Small intestine (tissue), 7 donors: ENCODE results near the gene UBE2I. TPM values are rescaled to one million over a fixed set of nuclear protein-coding genes. Genes with fewer than 3 reads are reported as not detected.

Experiments used
- DNase-seq, 2 donors: peaks; one replicate each; pipeline versions ENCODE4 v3.0.0 to v3.0.0-alpha.2; 2013
- FAIRE-seq: peaks from 2 replicates; lab custom pipeline; 2012; peaks lifted over from hg19 to GRCh38; lab: Jason Lieb, UNC
- H3K27ac ChIP-seq, 3 donors: one replicate each; pipeline ENCODE4 v1.5.1; 2013; ENCODE audit warnings: low read length in 2 of 3, mild to moderate bottlenecking in 2 of 3, control low read depth in 1 of 3, inconsistent platforms in 1 of 3, low read depth in 1 of 3, moderate library complexity in 1 of 3
- H3K27me3 ChIP-seq, 3 donors: one replicate each; pipeline ENCODE4 v1.6.1; 2013; ENCODE audit warnings: low read length in 3 of 3, inconsistent platforms in 1 of 3; ENCODE audit not compliant: control insufficient read depth in 3 of 3, insufficient read depth in 3 of 3
- H3K36me3 ChIP-seq, 3 donors: one replicate each; pipeline ENCODE4 v1.6.1; 2013; ENCODE audit warnings: low read length in 3 of 3, inconsistent platforms in 1 of 3, low read depth in 1 of 3, mild to moderate bottlenecking in 1 of 3, moderate library complexity in 1 of 3; ENCODE audit not compliant: control insufficient read depth in 3 of 3, insufficient read depth in 2 of 3
- H3K4me1 ChIP-seq, 3 donors: one replicate each; pipeline ENCODE4 v1.6.1; 2013; ENCODE audit warnings: low read length in 2 of 3, inconsistent platforms in 1 of 3, low read depth in 1 of 3, mild to moderate bottlenecking in 1 of 3, moderate library complexity in 1 of 3; ENCODE audit not compliant: control insufficient read depth in 3 of 3, insufficient read depth in 2 of 3
- H3K4me3 ChIP-seq, 3 donors: one replicate each; pipeline ENCODE4 v1.5.1; 2013; ENCODE audit warnings: low read length in 3 of 3, control low read depth in 1 of 3, inconsistent platforms in 1 of 3, low read depth in 1 of 3, mild to moderate bottlenecking in 1 of 3, moderate library complexity in 1 of 3
- H3K9me3 ChIP-seq, 2 donors: one replicate each; pipeline ENCODE4 v1.6.1; 2013; ENCODE audit warnings: low read depth in 1 of 2, low read length in 1 of 2; ENCODE audit not compliant: control insufficient read depth in 2 of 2, insufficient read depth in 1 of 2
- WGBS, 3 donors: extraction: QIAGEN DNeasy Blood & Tissue Kit; methylation state at CpG; one replicate each; pipeline ENCODE4 v1.1.7; 2013; 5-methylcytosine and 5-hydroxymethylcytosine counted together
- polyA plus RNA-seq, 4 donors: library from polyadenylated mRNA; stranded (reverse) in 3 of 4; unstranded in 1 of 4; fragments of 200-250 nt in 3 of 4; fragments of 120-200 nt in 1 of 4; gene quantifications; one replicate each; pipeline versions ENCODE4 v1.2.1 to v1.2.3, GENCODE V29; 2013
- donor health status: healthy with polysubstance abuse.
- donor health status: control.
- donor health status: control.
- donor health status: Bipolar disorder and iron deficiency.
- donor health status: healthy.

UBE2I gene
- polyA plus RNA-seq, 4 donors: 38.7 to 123 (median 64.8) TPM

- no peaks in the 10 kb centered on the region for H3K27me3 ChIP-seq
- DNase-seq (no peak), FAIRE-seq (no peak)
- peaks cover 20 to 81% (median 33%) of the 10 kb centered on the region in 3 donors for H3K36me3 ChIP-seq
- WGBS, 3 donors: 88 to 92% (median 89%) methylated on average over 26 to 28 of the region's 28 CpGs
- H3K4me1 ChIP-seq: peaks cover 6 to 27% (median 6%) of the 10 kb centered on the region in 3 donors
- no peaks in the 10 kb centered on the region for H3K9me3 ChIP-seq
- no peak overlapping the region for H3K27ac ChIP-seq
- H3K4me3 ChIP-seq: no peak overlapping the region
These were observed 5.1 kb downstream of the UBE2I start for GRCh38 chr16:1314399-1315068.

- no peaks in the 10 kb centered on the region for H3K9me3 ChIP-seq
- DNase-seq (no peak), FAIRE-seq (no peak)
- peaks cover 24 to 89% (median 33%) of the 10 kb centered on the region in 3 donors for H3K36me3 ChIP-seq
- 84 to 85% (median 84%) methylated on average over 41 to 46 of the region's 46 CpGs for WGBS, 3 donors
- H3K27me3 ChIP-seq: no peaks in the 10 kb centered on the region
- peaks cover 6 to 27% (median 6%) of the 10 kb centered on the region in 3 donors for H3K4me1 ChIP-seq
- no peak overlapping the region for H3K27ac ChIP-seq
- no peak overlapping the region for H3K4me3 ChIP-seq
These were observed 5.9 kb downstream of the UBE2I start for GRCh38 chr16:1315081-1316032.

GRCh38 chr16:1316033-1316405 lies 6.6 kb downstream of the UBE2I start:
- H3K4me1 ChIP-seq: peaks cover 4 to 27% (median 6%) of the 10 kb centered on the region in 3 donors
- 88 to 92% (median 90%) methylated on average over 14 of the region's 14 CpGs for WGBS, 3 donors
- FAIRE-seq (no peak), DNase-seq (no peak)
- no peak overlapping the region for H3K27ac ChIP-seq
- H3K4me3 ChIP-seq: no peak overlapping the region
- H3K9me3 ChIP-seq: no peaks in the 10 kb centered on the region
- peaks cover 24 to 96% (median 35%) of the 10 kb centered on the region in 3 donors for H3K36me3 ChIP-seq
- no peaks in the 10 kb centered on the region for H3K27me3 ChIP-seq

GRCh38 chr16:1317479-1318267 lies 8.2 kb downstream of the UBE2I start:
- Histone ChIP-seq H3K36me3 (peaks cover 24 to 99% (median 35%) of the 10 kb centered on the region in 3 donors), H3K4me3 (no peak overlapping the region), H3K9me3 (no peaks in the 10 kb centered on the region), H3K27me3 (no peaks in the 10 kb centered on the region), H3K27ac (no peak overlapping the region), H3K4me1 (peaks cover 0 to 13% (median 0%) of the 10 kb centered on the region in 3 donors)
- no peak for FAIRE-seq
- no peak for DNase-seq
- 92 to 94% (median 93%) methylated on average over 32 of the region's 32 CpGs for WGBS, 3 donors

- H3K27me3 ChIP-seq: no peaks in the 10 kb centered on the region
- H3K36me3 ChIP-seq: peaks cover 24 to 97% (median 35%) of the 10 kb centered on the region in 3 donors
- no peak overlapping the region for H3K4me3 ChIP-seq
- FAIRE-seq (no peak), DNase-seq (no peak)
- WGBS, 3 donors: 78 to 83% (median 82%) methylated on average over 9 of the region's 9 CpGs
- peaks cover 0 to 7% (median 0%) of the 10 kb centered on the region in 3 donors for H3K4me1 ChIP-seq
- H3K27ac ChIP-seq: no peak overlapping the region
- no peaks in the 10 kb centered on the region for H3K9me3 ChIP-seq
These were observed 8.8 kb downstream of the UBE2I start for GRCh38 chr16:1318268-1318545.

GRCh38 chr16:1319041-1319440 lies 9.6 kb downstream of the UBE2I start:
- Histone ChIP-seq H3K9me3 (no peaks in the 10 kb centered on the region), H3K27ac (no peak overlapping the region), H3K36me3 (peaks cover 22 to 97% (median 38%) of the 10 kb centered on the region in 3 donors), H3K4me1 (peaks cover 0 to under 1% (median 0%) of the 10 kb centered on the region in 3 donors), H3K4me3 (no peak overlapping the region), H3K27me3 (no peaks in the 10 kb centered on the region)
- FAIRE-seq (no peak), DNase-seq (no peak)
- 93 to 96% (median 94%) methylated on average over 33 of the region's 33 CpGs for WGBS, 3 donors

GRCh38 chr16:1320097-1320496 lies 10.7 kb downstream of the UBE2I start:
- 82 to 84% (median 84%) methylated on average over 10 to 12 of the region's 12 CpGs for WGBS, 3 donors
- no peak for FAIRE-seq
- no peaks in the 10 kb centered on the region for H3K9me3 ChIP-seq

More at GRCh38 chr16:1320097-1320496, 10.7 kb downstream of the UBE2I start:
- H3K4me3 ChIP-seq: no peak overlapping the region
- no peaks in the 10 kb centered on the region for H3K27me3 ChIP-seq
- peaks cover 16 to 97% (median 36%) of the 10 kb centered on the region in 3 donors for H3K36me3 ChIP-seq
- H3K27ac ChIP-seq: no peak overlapping the region
- no peak for DNase-seq
- H3K4me1 ChIP-seq: no peaks in the 10 kb centered on the region
